WERI-Rb-1 (cell line): ENCODE data around the gene TMTC3.

Source experiments
- DNase-seq: peaks from one replicate; pipeline ENCODE4 v3.0.0-alpha.2; 2020
- H3K27ac ChIP-seq: fragments of 250-450 bp; sonication (Bioruptor Pico); 2 replicates; pipeline ENCODE4 v1.5.1; 2020; ENCODE audit warnings: mild to moderate bottlenecking, moderate library complexity
- H3K27me3 ChIP-seq: fragments of 250-450 bp; sonication (Bioruptor Pico); 2 replicates; pipeline ENCODE4 v1.5.1; 2021; ENCODE audit warnings: mild to moderate bottlenecking, low read depth, moderate library complexity; ENCODE audit not compliant: insufficient read depth, severe bottlenecking
- H3K36me3 ChIP-seq: fragments of 250-450 bp; sonication (Bioruptor Pico); 2 replicates; pipeline ENCODE4 v1.5.1; 2020; ENCODE audit warnings: mild to moderate bottlenecking, moderate library complexity
- H3K4me3 ChIP-seq: 2 replicates; pipeline ENCODE4 v1.5.1; 2011; ENCODE audit warnings: low read depth, mild to moderate bottlenecking, control low read depth, low read length
- H3K9me3 ChIP-seq: fragments of 250-450 bp; sonication (Bioruptor Pico); 2 replicates; pipeline ENCODE4 v1.5.1; 2021; ENCODE audit warnings: mild to moderate bottlenecking, moderate library complexity; ENCODE audit not compliant: severe bottlenecking
- TF ChIP-seq, protein P1 (sequence below): IDR thresholded peaks from 2 replicates; pipeline ENCODE4 v1.5.1; 2011; ENCODE audit warnings: low read depth, mild to moderate bottlenecking, control low read depth, inconsistent platforms, low read length

TMTC3 gene

DNA sequence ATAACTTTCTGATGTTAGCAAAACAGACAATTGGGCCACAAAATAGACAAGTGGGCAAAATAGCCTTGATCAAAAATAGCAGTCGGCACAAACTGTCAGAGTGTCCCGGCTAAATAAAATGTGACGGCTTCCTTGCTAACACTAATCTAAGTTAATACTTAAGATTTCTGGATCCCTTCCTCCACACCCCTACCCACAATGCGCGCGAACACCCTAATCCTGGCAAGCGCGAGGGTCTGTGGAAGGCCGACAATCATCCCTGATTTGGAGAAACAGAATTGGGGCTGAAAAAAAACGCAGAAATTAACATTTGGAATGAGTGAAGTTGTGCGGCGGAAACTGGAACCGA, 708 bp upstream of the TMTC3 start:
- peak overlapping the region; percentile 89 for H3K27ac ChIP-seq
- H3K4me3 ChIP-seq: peak overlapping the region; percentile 92
- TF ChIP-seq, protein P1, sequence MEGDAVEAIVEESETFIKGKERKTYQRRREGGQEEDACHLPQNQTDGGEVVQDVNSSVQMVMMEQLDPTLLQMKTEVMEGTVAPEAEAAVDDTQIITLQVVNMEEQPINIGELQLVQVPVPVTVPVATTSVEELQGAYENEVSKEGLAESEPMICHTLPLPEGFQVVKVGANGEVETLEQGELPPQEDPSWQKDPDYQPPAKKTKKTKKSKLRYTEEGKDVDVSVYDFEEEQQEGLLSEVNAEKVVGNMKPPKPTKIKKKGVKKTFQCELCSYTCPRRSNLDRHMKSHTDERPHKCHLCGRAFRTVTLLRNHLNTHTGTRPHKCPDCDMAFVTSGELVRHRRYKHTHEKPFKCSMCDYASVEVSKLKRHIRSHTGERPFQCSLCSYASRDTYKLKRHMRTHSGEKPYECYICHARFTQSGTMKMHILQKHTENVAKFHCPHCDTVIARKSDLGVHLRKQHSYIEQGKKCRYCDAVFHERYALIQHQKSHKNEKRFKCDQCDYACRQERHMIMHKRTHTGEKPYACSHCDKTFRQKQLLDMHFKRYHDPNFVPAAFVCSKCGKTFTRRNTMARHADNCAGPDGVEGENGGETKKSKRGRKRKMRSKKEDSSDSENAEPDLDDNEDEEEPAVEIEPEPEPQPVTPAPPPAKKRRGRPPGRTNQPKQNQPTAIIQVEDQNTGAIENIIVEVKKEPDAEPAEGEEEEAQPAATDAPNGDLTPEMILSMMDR: no peak

GRCh38 chr12:88142610-88142991, 494 bp downstream of the TMTC3 start:
- peak overlapping the region; percentile 92 for H3K4me3 ChIP-seq
- no peaks in the 10 kb centered on the region for H3K27me3 ChIP-seq
- TF ChIP-seq, protein P1: no peak
- no peaks in the 10 kb centered on the region; the same call in 1 of the 2 replicates for H3K36me3 ChIP-seq
- DNase-seq: peak; percentile 22
- H3K9me3 ChIP-seq: no peaks in the 10 kb centered on the region
- peak overlapping the region; percentile 79 for H3K27ac ChIP-seq

More for the DNA sequence above, 708 bp upstream of the TMTC3 start:
- Histone ChIP-seq H3K9me3 (no peaks in the 10 kb centered on the region), H3K36me3 (no peaks in the 10 kb centered on the region; the same call in 1 of the 2 replicates), H3K27me3 (no peaks in the 10 kb centered on the region)
- DNase-seq: no peak

DNA sequence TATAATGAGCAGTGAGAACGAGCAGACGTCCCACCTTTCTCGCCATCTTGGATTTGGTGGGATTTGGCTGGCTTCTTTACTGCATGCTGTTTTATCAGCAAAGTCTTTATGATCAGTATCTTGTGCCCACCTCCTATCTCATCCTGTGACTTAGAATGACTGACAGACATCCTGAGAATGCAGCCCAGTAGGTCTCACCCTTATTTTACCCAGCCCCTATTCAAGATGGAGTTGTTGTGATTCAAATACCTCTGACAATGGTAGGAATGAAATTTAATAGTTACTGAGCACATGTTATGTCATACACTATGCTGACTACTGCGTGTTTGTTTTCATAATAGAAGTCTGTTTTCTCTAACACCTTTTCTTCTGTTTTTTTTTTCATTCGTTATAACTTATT, 1.9 kb downstream of the TMTC3 start:
- H3K27ac ChIP-seq: no peak overlapping the region
- no peak for DNase-seq
- no peaks in the 10 kb centered on the region for H3K27me3 ChIP-seq
- no peak overlapping the region for H3K4me3 ChIP-seq
- no peaks in the 10 kb centered on the region; the same call in 1 of the 2 replicates for H3K36me3 ChIP-seq
- TF ChIP-seq, protein P1: no peak
- no peaks in the 10 kb centered on the region for H3K9me3 ChIP-seq

- no peak for DNase-seq
- Histone ChIP-seq H3K27ac (no peak overlapping the region), H3K4me3 (no peak overlapping the region), H3K27me3 (no peaks in the 10 kb centered on the region), H3K9me3 (no peaks in the 10 kb centered on the region), H3K36me3 (no peaks in the 10 kb centered on the region)
- TF ChIP-seq, protein P1: no peak
Observed at GRCh38 chr12:88144546-88145468, 2.7 kb downstream of the TMTC3 start.

- no peaks in the 10 kb centered on the region for H3K27me3 ChIP-seq
- H3K9me3 ChIP-seq: no peaks in the 10 kb centered on the region
- no peaks in the 10 kb centered on the region for H3K36me3 ChIP-seq
- no peak overlapping the region for H3K4me3 ChIP-seq
- TF ChIP-seq, protein P1: no peak
- DNase-seq: no peak
- H3K27ac ChIP-seq: no peak overlapping the region
Observed at GRCh38 chr12:88145567-88146505, 3.7 kb downstream of the TMTC3 start.
